Coronary artery (tissue), 2 donors: ENCODE data around the gene BTLA.

Source experiments
- DNase-seq: peaks from one replicate; pipeline ENCODE4 v3.0.0-alpha.2; 2017; ENCODE audit warnings: low spot score
- H3K27ac ChIP-seq, 2 donors: fragments of 200-600 bp; sonication (generic); one replicate each; pipeline ENCODE4 v1.5.1; 2016 to 2019
- H3K4me3 ChIP-seq: fragments of 200-600 bp; sonication (generic); 2 replicates; pipeline ENCODE4 v1.5.1; 2016; ENCODE audit warnings: mild to moderate bottlenecking, moderate library complexity
- CTCF ChIP-seq: fragments of 200-600 bp; sonication (generic); IDR thresholded peaks from one replicate; pipeline ENCODE4 v1.5.1; 2019; ENCODE audit warnings: antibody characterized with exemption

The BTLA gene

GRCh38 chr3:112486811-112487505 is 12.3 kb downstream of the BTLA start:
- TF ChIP-seq CTCF = no peak
- DNase-seq = no peak

GRCh38 chr3:112484352-112484751 is 14.9 kb downstream of the BTLA start:
- Histone ChIP-seq H3K27ac (no peak overlapping the region), H3K4me3 (no peak overlapping the region)
- DNase-seq = no peak
- no peak for TF ChIP-seq CTCF

More at GRCh38 chr3:112486811-112487505, 12.3 kb downstream of the BTLA start:
- Histone ChIP-seq H3K4me3 (no peak overlapping the region), H3K27ac (no peak overlapping the region)

GRCh38 chr3:112482675-112483074 is 16.6 kb downstream of the BTLA start:
- TF ChIP-seq CTCF = no peak
- Histone ChIP-seq H3K4me3 (no peak overlapping the region), H3K27ac (no peak overlapping the region)
- no peak for DNase-seq

- Histone ChIP-seq H3K27ac (no peak overlapping the region), H3K4me3 (no peak overlapping the region)
- TF ChIP-seq CTCF = no peak
- no peak for DNase-seq
These were observed 18.0 kb downstream of the BTLA start for GRCh38 chr3:112481302-112481721.

- Histone ChIP-seq H3K4me3 (no peak overlapping the region), H3K27ac (no peak overlapping the region)
- no peak for DNase-seq
- no peak for TF ChIP-seq CTCF
These were observed 21.4 kb downstream of the BTLA start for GRCh38 chr3:112477891-112478290.

- H3K4me3 ChIP-seq = no peak overlapping the region
- TF ChIP-seq CTCF = no peak
- DNase-seq = no peak
- no peak overlapping the region for H3K27ac ChIP-seq
These were observed 22.9 kb downstream of the BTLA start for GRCh38 chr3:112476346-112476745.

- no peak for TF ChIP-seq CTCF
- H3K27ac ChIP-seq = no peak overlapping the region
- DNase-seq = no peak
- no peak overlapping the region for H3K4me3 ChIP-seq
These were observed 24.5 kb downstream of the BTLA start for GRCh38 chr3:112474796-112475195.
